Keratinocyte (primary cell): ENCODE results near the gene MAD1L1. TPM values are rescaled to one million over a fixed set of nuclear protein-coding genes. Genes with fewer than 3 reads are reported as not detected.

Source experiments
- DNase-seq: peaks from one replicate; pipeline ENCODE4 v3.0.0-alpha.2; 2011; ENCODE audit warnings: low read depth, missing footprints, low spot score
- FAIRE-seq: peaks from 2 replicates; lab custom pipeline; 2011; peaks lifted over from hg19 to GRCh38; lab: Jason Lieb, UNC
- H2AFZ ChIP-seq: 2 replicates; pipeline ENCODE4 v1.6.0; 2012; ENCODE audit warnings: low read length, control low read depth, inconsistent platforms; ENCODE audit not compliant: control insufficient read depth
- H3K27ac ChIP-seq: 2 replicates; pipeline ENCODE4 v1.5.1; 2011; ENCODE audit warnings: low read length; ENCODE audit not compliant: control insufficient read depth, insufficient read depth
- H3K27me3 ChIP-seq: 3 replicates; pipeline ENCODE4 v1.6.0; 2011; ENCODE audit warnings: low read length; ENCODE audit not compliant: control insufficient read depth, insufficient read depth; ENCODE audit errors: extremely low read depth
- H3K36me3 ChIP-seq, 2 experiments: 2 replicates in 1 of 2; 3 replicates in 1 of 2; pipeline ENCODE4 v1.5.1; 2011; ENCODE audit warnings: low read length in 2 of 2, mild to moderate bottlenecking in 1 of 2; ENCODE audit not compliant: control insufficient read depth in 2 of 2, insufficient read depth in 2 of 2; ENCODE audit errors: extremely low read depth in 1 of 2
- H3K4me1 ChIP-seq: 3 replicates; pipeline ENCODE4 v1.5.1; 2011; ENCODE audit warnings: low read length; ENCODE audit not compliant: control insufficient read depth, insufficient read depth; ENCODE audit errors: extremely low read depth
- H3K4me2 ChIP-seq: 3 replicates; pipeline ENCODE4 v1.6.0; 2011; ENCODE audit warnings: low read depth, low read length; ENCODE audit not compliant: control insufficient read depth, insufficient read depth; ENCODE audit errors: extremely low read depth
- H3K4me3 ChIP-seq, 3 experiments: fragments of 200-600 bp in 1 of 3; sonication (generic) in 1 of 3; 2 replicates in 2 of 3; 3 replicates in 1 of 3; pipeline ENCODE4 v1.5.1; 2011 to 2016; ENCODE audit warnings: low read length in 3 of 3, mild to moderate bottlenecking in 3 of 3, control low read depth in 2 of 3, inconsistent platforms in 1 of 3, low read depth in 1 of 3, mixed read lengths in 1 of 3, mixed run types in 1 of 3, moderate library complexity in 1 of 3; ENCODE audit not compliant: control insufficient read depth in 2 of 3, insufficient read depth in 2 of 3; ENCODE audit errors: extremely low read depth in 1 of 3
- H3K79me2 ChIP-seq: 2 replicates; pipeline ENCODE4 v1.6.0; 2012; ENCODE audit warnings: low read length; ENCODE audit not compliant: control insufficient read depth, insufficient read depth
- H3K9ac ChIP-seq: 3 replicates; pipeline ENCODE4 v1.6.0; 2011; ENCODE audit warnings: low read length; ENCODE audit not compliant: control insufficient read depth, insufficient read depth; ENCODE audit errors: extremely low read depth
- H3K9me1 ChIP-seq: 3 replicates; pipeline ENCODE4 v1.6.0; 2011; ENCODE audit warnings: low read length; ENCODE audit not compliant: control insufficient read depth, insufficient read depth; ENCODE audit errors: extremely low read depth
- H3K9me3 ChIP-seq: 2 replicates; pipeline ENCODE4 v1.5.1; 2012; ENCODE audit warnings: low read depth, low read length; ENCODE audit not compliant: control insufficient read depth
- H4K20me1 ChIP-seq: 3 replicates; pipeline ENCODE4 v1.6.0; 2011; ENCODE audit warnings: low read length; ENCODE audit not compliant: control insufficient read depth, insufficient read depth; ENCODE audit errors: extremely low read depth
- CTCF ChIP-seq, 3 experiments: IDR thresholded peaks in 1 of 3; conservative IDR thresholded peaks in 1 of 3; optimal IDR thresholded peaks in 1 of 3; 2 replicates in 2 of 3; 3 replicates in 1 of 3; pipeline versions ENCODE3 to v1.5.1; 2011; ENCODE audit warnings: low read length in 3 of 3, mild to moderate bottlenecking in 3 of 3, moderate library complexity in 2 of 3, control low read depth in 1 of 3, inconsistent platforms in 1 of 3; ENCODE audit not compliant: insufficient read depth in 2 of 3; ENCODE audit errors: extremely low read depth in 1 of 3
- EZH2 ChIP-seq: IDR thresholded peaks from one replicate; pipeline ENCODE4 v1.6.1; 2012; ENCODE audit warnings: inconsistent platforms, mild to moderate bottlenecking, low read length, moderate library complexity
- dilution Hi-C: fragments of 300-500 bp; cut with MboI; formaldehyde crosslinking; loops from one replicate; pipeline ENCODE4 v1.7.0; 2020; ENCODE audit warnings: low sequenced_read_pairs; ENCODE audit not compliant: extremely low pct_ligation_motif_present
- polyA plus RNA-seq, 5 experiments: library from polyadenylated mRNA; depleted of rRNA in 3 of 5; stranded (reverse) in 3 of 5; stranded (forward) in 1 of 5; unstranded in 1 of 5; fragments of >200 nt; gene quantifications; 1 replicate in 1 of 5; 2 replicates in 3 of 5; 3 replicates in 1 of 5; pipeline versions ENCODE4 v1.2.1 to v1.2.3, GENCODE V29; 2011 to 2012; ENCODE audit warnings: missing spikeins in 2 of 5, low read depth in 1 of 5, low replicate concordance in 1 of 5

The MAD1L1 gene
- polyA plus RNA-seq, 1 donor (not counting 4 experiments of a cell fraction or from before 2014, with no cell fraction given) = 18.0 TPM

- Histone ChIP-seq H2AFZ (no peak overlapping the region), H4K20me1 (no peaks in the 10 kb centered on the region), H3K79me2 (no peaks in the 10 kb centered on the region), H3K9ac (no peak overlapping the region), H3K9me3 (no peaks in the 10 kb centered on the region), H3K4me2 (no peak overlapping the region), H3K9me1 (no peaks in the 10 kb centered on the region), H3K4me3 (no peak overlapping the region), H3K27me3 (no peaks in the 10 kb centered on the region), H3K27ac (no peak overlapping the region), H3K4me1 (peaks cover 14% of the 10 kb centered on the region), H3K36me3 (peaks cover 0 to 3% of the 10 kb centered on the region in 2 experiments)
- no peak for DNase-seq
- TF ChIP-seq CTCF (optimal IDR thresholded peaks at IDR 0.05 in 1 of 3, IDR thresholded peaks at IDR 0.05 in 1 of 3, conservative IDR thresholded peaks at IDR 0.05 in 1 of 3; ENCODE audit: extremely low read depth in 1 of 3, insufficient read depth in 2 of 3, low read length in 3 of 3) (no peak), EZH2 (no peak)
- dilution Hi-C loops = no loop called here
- FAIRE-seq = no peak
Observed at GRCh38 chr7:1981878-1982230, 250.9 kb downstream of the MAD1L1 start.

GRCh38 chr7:1981201-1981877 lies 251.4 kb downstream of the MAD1L1 start:
- Histone ChIP-seq H2AFZ (no peak overlapping the region), H3K4me2 (no peak overlapping the region), H3K9ac (no peak overlapping the region), H3K4me3 (no peak overlapping the region), H3K79me2 (no peaks in the 10 kb centered on the region), H3K9me3 (no peaks in the 10 kb centered on the region), H4K20me1 (no peaks in the 10 kb centered on the region), H3K36me3 (peaks cover 0 to 3% of the 10 kb centered on the region in 2 experiments), H3K27ac (no peak overlapping the region), H3K27me3 (no peaks in the 10 kb centered on the region), H3K9me1 (no peaks in the 10 kb centered on the region), H3K4me1 (peaks cover 14% of the 10 kb centered on the region)
- no peak for DNase-seq
- dilution Hi-C loops = no loop called here
- TF ChIP-seq EZH2 = no peak
- TF ChIP-seq CTCF (optimal IDR thresholded peaks at IDR 0.05 in 1 of 3, IDR thresholded peaks at IDR 0.05 in 1 of 3, conservative IDR thresholded peaks at IDR 0.05 in 1 of 3; ENCODE audit: extremely low read depth in 1 of 3, insufficient read depth in 2 of 3, low read length in 3 of 3) = no peak
- FAIRE-seq = no peak
